ENCODE results near the gene TBL1XR1. TPM values are rescaled to one million over a fixed set of nuclear protein-coding genes. Genes with fewer than 3 reads are reported as not detected.

TBL1XR1 gene
- total and polyA plus RNA-seq, 2 of the 13 experiments (the other 11 are each of a cell fraction or from before 2014, with no cell fraction given): 57.7 to 62.5 TPM

DNA sequence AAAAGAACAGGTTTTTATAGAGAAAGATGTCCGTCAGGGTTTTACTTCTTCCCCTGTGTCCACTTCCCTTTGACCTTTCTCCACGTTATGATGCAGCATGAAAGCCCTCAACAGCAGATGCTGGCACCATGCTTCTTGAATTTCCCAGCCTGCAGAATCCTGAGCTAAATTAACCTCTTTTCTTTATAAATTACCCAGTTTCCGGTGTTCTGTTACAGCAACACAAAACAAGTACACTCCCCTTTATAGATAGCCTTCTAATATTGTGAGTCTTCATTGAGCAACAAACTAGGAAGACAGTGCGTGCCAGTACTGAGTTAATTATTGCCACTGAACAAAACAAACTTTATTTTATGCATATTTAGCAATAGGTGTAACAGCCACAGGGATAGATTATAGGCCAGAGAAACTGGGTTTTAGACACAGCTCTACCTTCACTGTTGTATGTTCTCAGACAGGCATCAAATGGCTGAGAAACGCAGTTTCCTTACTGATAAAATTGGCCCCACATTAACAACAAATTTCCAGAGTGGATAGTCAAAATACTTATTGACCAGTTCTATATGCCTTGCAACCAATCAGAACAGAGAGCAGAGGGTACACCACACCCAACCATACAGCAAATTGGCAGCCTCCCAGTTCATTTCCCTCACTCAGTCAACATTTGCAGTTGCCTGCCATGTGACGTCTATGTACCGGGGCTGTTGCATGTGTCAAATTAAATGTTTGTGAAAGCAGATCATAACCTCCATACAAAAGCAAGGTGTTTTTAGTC lies 14.4 kb upstream of the TBL1XR1 start (continued):
- TF ChIP-seq EP300 (IDR thresholded peaks at IDR 0.05; ENCODE audit: low read depth in 2 of 2, low read length in 2 of 2) (peak in 1 of 2 experiments; percentile 27; a peak in 1 of 4 replicates), EP300 (CRISPR knock-in tag; IDR thresholded peaks at IDR 0.05; ENCODE audit: borderline replicate concordance) (no peak), CREM (IDR thresholded peaks at IDR 0.05) (peak; percentile 23; the same call in 1 of the 2 replicates), CREM (CRISPR knock-in tag; IDR thresholded peaks at IDR 0.05) (no peak), HMG20B (CRISPR knock-in tag; conservative IDR thresholded peaks at IDR 0.05) (no peak), SOX6 (IDR thresholded peaks at IDR 0.05) (no peak), SOX6 (CRISPR knock-in tag; IDR thresholded peaks at IDR 0.05) (peak; percentile 37; the same call in 1 of the 2 replicates), CREB1 (IDR thresholded peaks at IDR 0.05) (no peak), CREB1 (CRISPR knock-in tag; IDR thresholded peaks at IDR 0.05) (peak; percentile 61), ZFP36L1 (CRISPR knock-in tag; IDR thresholded peaks at IDR 0.05) (0 out of 2 replicates have a peak, but pooled peaks have one; percentile 42), JARID2 (CRISPR knock-in tag; IDR thresholded peaks at IDR 0.05; ENCODE audit: insufficient replicate concordance) (no peak), MEIS1 (CRISPR knock-in tag; IDR thresholded peaks at IDR 0.05; ENCODE audit: borderline replicate concordance) (no peak), SOX13 (IDR thresholded peaks at IDR 0.05) (no peak), SOX13 (CRISPR knock-in tag; conservative IDR thresholded peaks at IDR 0.05 in 1 of 2, IDR thresholded peaks at IDR 0.05 in 1 of 2) (peak in 1 of 2 experiments; percentile 19; a peak in 1 of 4 replicates), ZSCAN31 (CRISPR knock-in tag; IDR thresholded peaks at IDR 0.05; ENCODE audit: low read depth) (no peak), TBX2 (CRISPR knock-in tag; IDR thresholded peaks at IDR 0.05; ENCODE audit: borderline replicate concordance) (0 out of 2 replicates have a peak, but pooled peaks have one; percentile 28), ZNF776 (CRISPR knock-in tag; IDR thresholded peaks at IDR 0.05) (no peak), ZBTB20 (CRISPR knock-in tag; IDR thresholded peaks at IDR 0.05; ENCODE audit: borderline replicate concordance, low read depth) (peak; percentile 27; the same call in 1 of the 2 replicates), ZNF138 (CRISPR knock-in tag; IDR thresholded peaks at IDR 0.05; ENCODE audit: low read depth) (no peak)
- TF ChIP-seq, protein P1, sequence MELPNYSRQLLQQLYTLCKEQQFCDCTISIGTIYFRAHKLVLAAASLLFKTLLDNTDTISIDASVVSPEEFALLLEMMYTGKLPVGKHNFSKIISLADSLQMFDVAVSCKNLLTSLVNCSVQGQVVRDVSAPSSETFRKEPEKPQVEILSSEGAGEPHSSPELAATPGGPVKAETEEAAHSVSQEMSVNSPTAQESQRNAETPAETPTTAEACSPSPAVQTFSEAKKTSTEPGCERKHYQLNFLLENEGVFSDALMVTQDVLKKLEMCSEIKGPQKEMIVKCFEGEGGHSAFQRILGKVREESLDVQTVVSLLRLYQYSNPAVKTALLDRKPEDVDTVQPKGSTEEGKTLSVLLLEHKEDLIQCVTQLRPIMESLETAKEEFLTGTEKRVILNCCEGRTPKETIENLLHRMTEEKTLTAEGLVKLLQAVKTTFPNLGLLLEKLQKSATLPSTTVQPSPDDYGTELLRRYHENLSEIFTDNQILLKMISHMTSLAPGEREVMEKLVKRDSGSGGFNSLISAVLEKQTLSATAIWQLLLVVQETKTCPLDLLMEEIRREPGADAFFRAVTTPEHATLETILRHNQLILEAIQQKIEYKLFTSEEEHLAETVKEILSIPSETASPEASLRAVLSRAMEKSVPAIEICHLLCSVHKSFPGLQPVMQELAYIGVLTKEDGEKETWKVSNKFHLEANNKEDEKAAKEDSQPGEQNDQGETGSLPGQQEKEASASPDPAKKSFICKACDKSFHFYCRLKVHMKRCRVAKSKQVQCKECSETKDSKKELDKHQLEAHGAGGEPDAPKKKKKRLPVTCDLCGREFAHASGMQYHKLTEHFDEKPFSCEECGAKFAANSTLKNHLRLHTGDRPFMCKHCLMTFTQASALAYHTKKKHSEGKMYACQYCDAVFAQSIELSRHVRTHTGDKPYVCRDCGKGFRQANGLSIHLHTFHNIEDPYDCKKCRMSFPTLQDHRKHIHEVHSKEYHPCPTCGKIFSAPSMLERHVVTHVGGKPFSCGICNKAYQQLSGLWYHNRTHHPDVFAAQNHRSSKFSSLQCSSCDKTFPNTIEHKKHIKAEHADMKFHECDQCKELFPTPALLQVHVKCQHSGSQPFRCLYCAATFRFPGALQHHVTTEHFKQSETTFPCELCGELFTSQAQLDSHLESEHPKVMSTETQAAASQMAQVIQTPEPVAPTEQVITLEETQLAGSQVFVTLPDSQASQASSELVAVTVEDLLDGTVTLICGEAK (IDR thresholded peaks at IDR 0.05): peak; percentile 58
- TF ChIP-seq, protein P1 (CRISPR knock-in tag; IDR thresholded peaks at IDR 0.05): peak; percentile 57; the same call in 1 of the 2 replicates
- TF ChIP-seq, protein P2, sequence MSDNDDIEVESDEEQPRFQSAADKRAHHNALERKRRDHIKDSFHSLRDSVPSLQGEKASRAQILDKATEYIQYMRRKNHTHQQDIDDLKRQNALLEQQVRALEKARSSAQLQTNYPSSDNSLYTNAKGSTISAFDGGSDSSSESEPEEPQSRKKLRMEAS (IDR thresholded peaks at IDR 0.05): peak; percentile 50; the same call in 1 of the 2 replicates
